ENCODE measurements around the gene CADM2. TPM values are rescaled to one million over a fixed set of nuclear protein-coding genes. Genes with fewer than 3 reads are reported as not detected.
A peak's percentile ranks its signal among the peaks of the same experiment; 100 is the strongest.

CADM2 gene
- total RNA-seq, 1 donor from 2014 or later, result 2.9 TPM

DNA sequence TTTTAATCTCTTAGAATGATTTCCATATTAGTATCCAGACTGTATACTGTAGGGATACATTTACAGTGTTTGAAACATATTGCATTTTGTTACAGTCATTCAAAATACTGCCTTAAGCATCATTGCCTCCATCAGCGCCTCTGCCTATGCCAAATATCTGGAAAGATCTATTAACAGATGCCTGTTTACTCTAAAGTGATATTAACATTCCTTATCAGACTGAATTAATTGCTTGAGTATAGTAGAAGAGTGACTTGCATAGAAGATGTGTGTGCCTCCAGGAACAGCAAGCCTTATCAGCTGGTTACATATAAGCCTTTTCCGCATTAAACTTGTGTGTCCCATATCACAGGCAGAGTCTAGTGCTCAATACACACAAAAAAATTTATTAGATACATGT lies 379.1 kb downstream of the CADM2 start:
- Histone ChIP-seq H2AFZ (ENCODE audit: low read depth, low read length) (no peak overlapping the region), H4K20me1 (ENCODE audit: insufficient read depth, low read length) (no peaks in the 10 kb centered on the region), H3K9me3 (ENCODE audit: insufficient read depth, low read depth, low read length) (no peaks in the 10 kb centered on the region), H3K4me3 (ENCODE audit: insufficient read depth, low read depth, low read length) (no peak overlapping the region), H3K4me2 (ENCODE audit: low read length) (no peak overlapping the region), H3K9ac (ENCODE audit: low read length) (no peak overlapping the region), H3K4me1 (ENCODE audit: insufficient read depth, low read length) (no peaks in the 10 kb centered on the region), H3K36me3 (ENCODE audit: insufficient read depth, low read length) (no peaks in the 10 kb centered on the region), H3K27me3 (ENCODE audit: insufficient read depth, low read length) (no peaks in the 10 kb centered on the region), H3K79me2 (ENCODE audit: insufficient read depth, low read length) (no peaks in the 10 kb centered on the region), H3K27ac (ENCODE audit: low read depth, low read length) (no peak overlapping the region)
- no peaks in the 10 kb centered on the region for H3K4me1 Mint-ChIP-seq (ENCODE audit: low read depth, unreplicated experiment)
- no peaks in the 10 kb centered on the region for H3K36me3 Mint-ChIP-seq (ENCODE audit: low read depth, unreplicated experiment)
- H3K27ac Mint-ChIP-seq (ENCODE audit: unreplicated experiment), result no peak overlapping the region
- DNase-seq (ENCODE audit: low read depth) (no peak), FAIRE-seq (no peak)
- no peaks in the 10 kb centered on the region for H3K27me3 Mint-ChIP-seq (ENCODE audit: low read depth, unreplicated experiment)
- TF ChIP-seq, protein P1, sequence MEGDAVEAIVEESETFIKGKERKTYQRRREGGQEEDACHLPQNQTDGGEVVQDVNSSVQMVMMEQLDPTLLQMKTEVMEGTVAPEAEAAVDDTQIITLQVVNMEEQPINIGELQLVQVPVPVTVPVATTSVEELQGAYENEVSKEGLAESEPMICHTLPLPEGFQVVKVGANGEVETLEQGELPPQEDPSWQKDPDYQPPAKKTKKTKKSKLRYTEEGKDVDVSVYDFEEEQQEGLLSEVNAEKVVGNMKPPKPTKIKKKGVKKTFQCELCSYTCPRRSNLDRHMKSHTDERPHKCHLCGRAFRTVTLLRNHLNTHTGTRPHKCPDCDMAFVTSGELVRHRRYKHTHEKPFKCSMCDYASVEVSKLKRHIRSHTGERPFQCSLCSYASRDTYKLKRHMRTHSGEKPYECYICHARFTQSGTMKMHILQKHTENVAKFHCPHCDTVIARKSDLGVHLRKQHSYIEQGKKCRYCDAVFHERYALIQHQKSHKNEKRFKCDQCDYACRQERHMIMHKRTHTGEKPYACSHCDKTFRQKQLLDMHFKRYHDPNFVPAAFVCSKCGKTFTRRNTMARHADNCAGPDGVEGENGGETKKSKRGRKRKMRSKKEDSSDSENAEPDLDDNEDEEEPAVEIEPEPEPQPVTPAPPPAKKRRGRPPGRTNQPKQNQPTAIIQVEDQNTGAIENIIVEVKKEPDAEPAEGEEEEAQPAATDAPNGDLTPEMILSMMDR (IDR thresholded peaks at IDR 0.05; ENCODE audit: insufficient read depth, low read depth, low read length), result no peak
- TF ChIP-seq EZH2 (IDR thresholded peaks at IDR 0.05; ENCODE audit: insufficient read depth, low read length), result no peak
- H3K4me3 Mint-ChIP-seq (ENCODE audit: unreplicated experiment), result no peak overlapping the region
- H3K9me3 Mint-ChIP-seq (ENCODE audit: unreplicated experiment), result no peaks in the 10 kb centered on the region

DNA sequence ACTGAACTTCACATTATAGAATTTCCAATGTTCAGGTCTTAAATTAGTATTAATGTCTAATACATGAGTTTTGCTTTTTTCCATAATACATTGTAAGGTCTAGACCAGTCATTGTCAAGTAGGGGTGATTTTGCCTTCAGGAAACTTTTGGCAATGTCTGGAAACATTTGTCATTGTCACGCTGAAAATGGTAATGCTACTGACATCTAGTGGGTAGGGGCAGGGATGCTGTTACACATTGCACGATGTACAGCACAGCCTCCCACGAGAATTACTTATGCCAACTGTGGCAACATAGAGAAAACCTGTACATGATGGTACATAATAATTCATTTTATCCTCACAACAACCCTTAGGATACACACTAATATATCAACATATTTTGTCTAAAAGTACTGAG lies 384.1 kb downstream of the CADM2 start:
- H3K9me3 ChIP-seq (ENCODE audit: insufficient read depth, low read depth, low read length), result no peaks in the 10 kb centered on the region
- FAIRE-seq (no peak), DNase-seq (ENCODE audit: low read depth) (no peak)
- Mint-ChIP-seq H3K27ac (ENCODE audit: unreplicated experiment) (no peak overlapping the region), H3K9me3 (ENCODE audit: unreplicated experiment) (no peaks in the 10 kb centered on the region), H3K4me3 (ENCODE audit: unreplicated experiment) (no peak overlapping the region), H3K4me1 (ENCODE audit: low read depth, unreplicated experiment) (no peaks in the 10 kb centered on the region), H3K27me3 (ENCODE audit: low read depth, unreplicated experiment) (no peaks in the 10 kb centered on the region), H3K36me3 (ENCODE audit: low read depth, unreplicated experiment) (no peaks in the 10 kb centered on the region)
- H3K4me1 ChIP-seq (ENCODE audit: insufficient read depth, low read length), result no peaks in the 10 kb centered on the region
- H4K20me1 ChIP-seq (ENCODE audit: insufficient read depth, low read length), result no peaks in the 10 kb centered on the region
- H3K36me3 ChIP-seq (ENCODE audit: insufficient read depth, low read length), result no peaks in the 10 kb centered on the region
- H3K4me3 ChIP-seq (ENCODE audit: insufficient read depth, low read depth, low read length), result no peak overlapping the region
- no peaks in the 10 kb centered on the region for H3K27me3 ChIP-seq (ENCODE audit: insufficient read depth, low read length)
- no peak overlapping the region for H3K9ac ChIP-seq (ENCODE audit: low read length)
- no peak overlapping the region for H2AFZ ChIP-seq (ENCODE audit: low read depth, low read length)
- H3K27ac ChIP-seq (ENCODE audit: low read depth, low read length), result no peak overlapping the region
- no peaks in the 10 kb centered on the region for H3K79me2 ChIP-seq (ENCODE audit: insufficient read depth, low read length)
- no peak overlapping the region for H3K4me2 ChIP-seq (ENCODE audit: low read length)
- no peak for TF ChIP-seq EZH2 (IDR thresholded peaks at IDR 0.05; ENCODE audit: insufficient read depth, low read length)
- TF ChIP-seq, protein P1 (IDR thresholded peaks at IDR 0.05; ENCODE audit: insufficient read depth, low read depth, low read length), result peak; percentile 13

DNA sequence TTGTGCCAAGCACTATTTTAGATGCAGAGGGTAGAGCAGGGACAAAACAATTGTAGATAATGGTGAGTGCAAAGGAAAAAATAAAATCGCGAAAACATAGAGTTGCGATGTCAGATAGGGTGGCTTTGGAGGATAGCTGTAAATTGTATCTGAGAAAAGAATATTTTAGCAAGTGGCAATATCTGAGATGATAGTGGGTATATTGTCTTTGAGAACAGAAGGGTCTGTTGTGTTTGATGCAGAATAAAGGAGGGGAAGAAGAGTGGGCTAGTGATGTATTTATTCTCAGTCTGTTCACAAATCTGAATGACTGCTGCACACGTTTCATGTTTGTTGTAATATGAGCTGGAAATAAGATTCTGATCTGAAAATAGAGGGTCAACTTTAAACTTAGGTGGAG lies 396.8 kb downstream of the CADM2 start:
- Histone ChIP-seq H3K79me2 (ENCODE audit: insufficient read depth, low read length) (no peaks in the 10 kb centered on the region), H3K27ac (ENCODE audit: low read depth, low read length) (no peak overlapping the region), H2AFZ (ENCODE audit: low read depth, low read length) (no peak overlapping the region), H3K9ac (ENCODE audit: low read length) (no peak overlapping the region), H3K27me3 (ENCODE audit: insufficient read depth, low read length) (no peaks in the 10 kb centered on the region), H4K20me1 (ENCODE audit: insufficient read depth, low read length) (no peaks in the 10 kb centered on the region), H3K4me3 (ENCODE audit: insufficient read depth, low read depth, low read length) (no peak overlapping the region), H3K9me3 (ENCODE audit: insufficient read depth, low read depth, low read length) (no peaks in the 10 kb centered on the region), H3K4me1 (ENCODE audit: insufficient read depth, low read length) (no peaks in the 10 kb centered on the region), H3K36me3 (ENCODE audit: insufficient read depth, low read length) (no peaks in the 10 kb centered on the region), H3K4me2 (ENCODE audit: low read length) (no peak overlapping the region)
- Mint-ChIP-seq H3K4me3 (ENCODE audit: unreplicated experiment) (no peak overlapping the region), H3K36me3 (ENCODE audit: low read depth, unreplicated experiment) (no peaks in the 10 kb centered on the region), H3K27ac (ENCODE audit: unreplicated experiment) (no peak overlapping the region), H3K27me3 (ENCODE audit: low read depth, unreplicated experiment) (no peaks in the 10 kb centered on the region), H3K4me1 (ENCODE audit: low read depth, unreplicated experiment) (no peaks in the 10 kb centered on the region), H3K9me3 (ENCODE audit: unreplicated experiment) (no peaks in the 10 kb centered on the region)
- FAIRE-seq (no peak), DNase-seq (ENCODE audit: low read depth) (no peak)
- TF ChIP-seq, protein P1 (IDR thresholded peaks at IDR 0.05; ENCODE audit: insufficient read depth, low read depth, low read length), result no peak
- TF ChIP-seq EZH2 (IDR thresholded peaks at IDR 0.05; ENCODE audit: insufficient read depth, low read length), result no peak
